GM12801 (cell line): ENCODE results near the gene LRIG1.

Experiments used
- TF ChIP-seq, protein P1 (sequence below): IDR thresholded peaks from one replicate; pipeline ENCODE4 v1.5.1; 2011; ENCODE audit warnings: control low read depth; ENCODE audit not compliant: insufficient read length; ENCODE audit errors: extremely low read depth

The LRIG1 gene

DNA sequence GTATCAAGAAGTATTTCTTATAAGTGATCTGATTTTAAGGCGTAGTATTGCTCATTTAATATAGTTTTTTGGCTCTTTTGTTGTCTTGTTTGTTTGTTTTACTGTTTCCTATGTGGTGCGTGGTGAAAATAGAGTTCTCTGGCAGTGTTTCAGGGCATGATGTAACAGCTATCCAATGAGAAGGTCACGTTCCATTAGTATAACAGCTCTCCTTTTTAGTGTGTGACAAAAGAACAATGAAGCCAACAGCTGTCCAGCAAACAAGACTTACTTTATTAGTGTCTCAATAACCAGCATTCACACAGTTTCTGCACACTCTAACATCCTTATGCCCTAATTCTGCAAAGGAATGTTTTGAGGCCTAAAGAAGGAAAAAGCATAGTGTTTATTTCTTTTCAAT lies 152.1 kb downstream of the LRIG1 start:
- TF ChIP-seq, protein P1, sequence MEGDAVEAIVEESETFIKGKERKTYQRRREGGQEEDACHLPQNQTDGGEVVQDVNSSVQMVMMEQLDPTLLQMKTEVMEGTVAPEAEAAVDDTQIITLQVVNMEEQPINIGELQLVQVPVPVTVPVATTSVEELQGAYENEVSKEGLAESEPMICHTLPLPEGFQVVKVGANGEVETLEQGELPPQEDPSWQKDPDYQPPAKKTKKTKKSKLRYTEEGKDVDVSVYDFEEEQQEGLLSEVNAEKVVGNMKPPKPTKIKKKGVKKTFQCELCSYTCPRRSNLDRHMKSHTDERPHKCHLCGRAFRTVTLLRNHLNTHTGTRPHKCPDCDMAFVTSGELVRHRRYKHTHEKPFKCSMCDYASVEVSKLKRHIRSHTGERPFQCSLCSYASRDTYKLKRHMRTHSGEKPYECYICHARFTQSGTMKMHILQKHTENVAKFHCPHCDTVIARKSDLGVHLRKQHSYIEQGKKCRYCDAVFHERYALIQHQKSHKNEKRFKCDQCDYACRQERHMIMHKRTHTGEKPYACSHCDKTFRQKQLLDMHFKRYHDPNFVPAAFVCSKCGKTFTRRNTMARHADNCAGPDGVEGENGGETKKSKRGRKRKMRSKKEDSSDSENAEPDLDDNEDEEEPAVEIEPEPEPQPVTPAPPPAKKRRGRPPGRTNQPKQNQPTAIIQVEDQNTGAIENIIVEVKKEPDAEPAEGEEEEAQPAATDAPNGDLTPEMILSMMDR = no peak

DNA sequence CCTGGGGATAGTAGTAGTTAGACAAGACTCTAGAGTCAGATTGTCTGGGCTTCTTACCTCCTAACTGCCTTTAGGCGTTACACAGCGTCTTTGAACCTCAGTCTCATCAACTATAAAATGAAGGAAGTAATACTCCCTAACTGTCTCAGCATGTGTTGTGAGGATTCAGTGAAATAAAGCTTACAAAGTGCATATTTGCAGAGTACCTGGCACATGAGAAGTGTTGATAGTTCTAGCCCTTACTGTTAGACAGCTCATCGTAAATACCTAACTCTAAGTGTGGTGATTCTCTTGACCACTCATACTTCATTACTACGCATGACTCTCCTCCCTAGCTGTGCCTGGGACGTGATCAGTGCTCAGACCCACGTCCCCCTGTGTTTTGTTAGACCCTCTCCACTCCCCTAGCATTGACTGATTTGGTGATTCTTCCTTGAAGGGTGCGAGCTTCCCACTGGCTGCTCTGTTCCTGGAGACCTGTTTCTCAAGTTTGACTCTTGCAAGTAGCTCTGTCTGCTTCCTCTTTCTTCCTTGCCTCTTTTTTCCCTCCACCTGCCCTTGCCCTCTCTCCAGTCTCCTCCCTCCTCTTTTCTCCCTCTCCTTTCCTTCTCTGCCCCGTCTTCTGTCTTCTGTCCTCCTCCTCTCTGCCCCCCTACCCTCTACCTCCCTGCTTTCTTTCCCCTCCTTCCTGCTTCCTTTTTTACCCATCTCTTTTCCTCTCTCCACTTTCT lies 155.8 kb downstream of the LRIG1 start:
- TF ChIP-seq, protein P1 = no peak

DNA sequence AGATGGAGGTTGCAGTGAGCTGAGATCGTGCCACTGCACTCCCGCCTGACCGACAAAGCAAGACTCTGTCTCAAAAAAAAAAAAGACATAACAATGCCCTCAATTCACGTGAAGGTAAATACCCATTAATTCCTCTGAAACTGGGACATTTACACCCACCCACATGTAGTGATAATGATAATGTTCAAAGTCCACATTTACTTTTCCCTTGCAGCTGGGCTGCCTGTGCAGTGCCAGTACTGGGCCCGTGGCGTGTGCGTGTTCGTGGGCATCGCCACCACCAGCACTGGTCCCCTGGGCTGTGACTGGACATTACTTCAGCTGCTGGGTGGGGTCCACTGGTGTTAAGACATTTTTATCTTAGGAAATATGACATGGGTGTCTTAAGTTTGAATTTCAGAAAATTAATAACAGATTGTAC lies 156.4 kb downstream of the LRIG1 start:
- TF ChIP-seq, protein P1 = no peak

DNA sequence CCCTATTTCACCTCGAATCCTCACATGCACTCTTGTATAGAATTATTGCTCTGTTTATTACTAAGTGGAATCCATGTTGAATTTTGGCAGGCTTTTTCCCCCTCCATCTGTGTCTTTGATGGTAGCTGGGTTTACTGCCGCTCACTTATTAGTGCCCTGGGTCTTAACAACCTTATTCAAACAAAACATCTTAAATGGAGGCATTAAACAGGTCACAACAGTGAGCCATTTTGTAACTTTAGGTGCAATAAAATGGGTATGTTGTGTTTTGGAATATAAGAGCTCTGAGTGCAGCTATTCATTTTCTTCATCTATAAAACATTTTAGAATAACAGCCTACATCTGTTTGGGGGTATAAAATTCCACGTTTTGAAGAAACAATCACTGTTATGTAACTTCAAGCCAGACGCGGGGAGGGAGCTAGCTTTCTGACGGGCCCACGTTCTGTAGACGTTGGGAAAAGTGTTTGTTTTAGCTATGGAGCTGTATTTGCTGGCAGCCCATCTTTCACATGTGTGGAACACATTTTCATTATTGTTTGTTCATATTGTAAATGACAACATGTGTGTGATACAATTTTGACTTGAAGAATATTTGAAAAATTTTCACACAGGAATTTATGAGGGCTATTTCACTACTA lies 158.0 kb downstream of the LRIG1 start:
- TF ChIP-seq, protein P1 = no peak

DNA sequence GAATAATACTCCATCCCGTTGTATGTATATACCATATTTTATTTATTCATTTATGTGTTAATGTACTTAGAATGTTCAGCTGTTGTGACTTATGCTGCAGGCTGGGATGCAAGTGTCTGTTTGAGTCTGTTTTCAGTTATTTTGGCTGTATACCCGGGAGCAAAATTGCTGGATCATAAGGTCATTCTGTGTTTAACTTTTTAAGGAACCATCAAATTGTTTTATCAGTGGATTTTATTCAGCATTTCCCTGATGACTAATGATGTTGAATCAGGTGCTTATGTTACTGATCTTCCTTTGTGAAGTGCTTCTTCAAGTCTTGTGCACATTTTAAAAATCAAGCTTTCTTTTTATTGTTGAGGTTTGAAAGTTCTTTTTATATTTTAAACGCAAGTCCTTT lies 161.9 kb downstream of the LRIG1 start:
- TF ChIP-seq, protein P1 = no peak

DNA sequence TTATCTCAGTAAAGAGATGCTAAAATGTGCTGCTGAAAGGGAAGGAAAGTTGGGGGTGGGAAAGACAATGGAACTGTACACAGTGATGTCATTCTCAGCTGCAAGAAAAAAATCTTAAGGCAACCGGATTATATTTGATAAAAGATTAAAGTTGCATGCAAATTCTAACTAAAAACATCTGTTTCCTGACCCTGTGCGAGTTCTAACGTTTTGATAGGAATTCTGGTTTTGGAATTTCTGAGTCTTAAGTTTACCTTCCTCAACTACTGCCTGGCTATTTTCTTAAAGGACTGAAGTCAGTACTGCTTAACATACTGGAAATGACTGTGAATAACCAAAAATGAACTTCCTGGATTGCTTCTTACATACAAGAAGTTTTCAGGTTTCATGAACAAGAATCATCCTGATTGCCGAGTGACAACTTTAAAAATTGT lies 164.5 kb downstream of the LRIG1 start:
- TF ChIP-seq, protein P1 = no peak

DNA sequence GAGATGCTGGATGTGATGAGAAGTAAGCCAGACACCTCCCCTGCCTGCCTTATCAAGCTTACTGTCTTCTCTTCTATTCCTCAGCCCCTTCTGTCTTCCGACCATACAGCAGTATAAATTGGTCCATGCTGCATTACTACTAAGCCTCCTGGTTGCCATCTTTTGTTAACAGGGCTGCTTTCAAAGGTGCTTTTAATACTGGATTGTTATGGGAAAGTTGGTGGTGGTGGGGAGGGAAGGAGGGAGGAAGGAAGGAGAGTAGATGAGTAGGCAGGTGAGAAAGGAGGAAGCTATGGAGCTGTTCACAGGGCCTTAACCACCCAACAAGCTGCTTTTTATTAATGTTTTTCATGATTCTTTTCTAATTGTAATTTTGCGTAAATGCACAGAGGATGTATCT lies 165.2 kb downstream of the LRIG1 start:
- TF ChIP-seq, protein P1 = no peak
